Neural cell (in vitro differentiated cells): ENCODE data around the gene BMAL1. TPM values are rescaled to one million over a fixed set of nuclear protein-coding genes. Genes with fewer than 3 reads are reported as not detected.

Experiments
- H2AFZ ChIP-seq: fragments of 200-600, 300-800 bp; sonication (generic), shearing (Covaris generic); 2 replicates; pipeline ENCODE4 v1.6.0; 2014; ENCODE audit warnings: low read depth, mild to moderate bottlenecking, antibody characterized with exemption, low read length, moderate library complexity
- H3F3A ChIP-seq: fragments of 200-600 bp; shearing (Covaris generic); 2 replicates; pipeline ENCODE4 v1.6.1; 2016; ENCODE audit warnings: mild to moderate bottlenecking, moderate library complexity, mixed read lengths, antibody characterized with exemption, low read length; ENCODE audit not compliant: insufficient read depth, poor library complexity, severe bottlenecking
- H3K27ac ChIP-seq: fragments of 200-600, 300-800 bp; sonication (generic), shearing (Covaris generic); 2 replicates; pipeline ENCODE4 v1.5.1; 2014; ENCODE audit warnings: mild to moderate bottlenecking, low read length, moderate library complexity
- H3K27me3 ChIP-seq: fragments of 300-800, 200-600 bp; sonication (generic), shearing (Covaris generic); 2 replicates; pipeline ENCODE4 v1.6.0; 2014; ENCODE audit warnings: mild to moderate bottlenecking, low read depth, low read length, moderate library complexity; ENCODE audit not compliant: insufficient read depth
- H3K36me3 ChIP-seq: fragments of 300-800, 200-600 bp; sonication (generic), shearing (Covaris generic); 2 replicates; pipeline ENCODE4 v1.5.1; 2014; ENCODE audit warnings: mild to moderate bottlenecking, antibody characterized with exemption, low read length, moderate library complexity; ENCODE audit not compliant: insufficient read depth
- H3K4me2 ChIP-seq: fragments of 300-800, 200-600 bp; sonication (generic), shearing (Covaris generic); 2 replicates; pipeline ENCODE4 v1.6.0; 2014; ENCODE audit warnings: mild to moderate bottlenecking, low read length
- H3K4me3 ChIP-seq: fragments of 300-800, 200-600 bp; sonication (generic), shearing (Covaris generic); 2 replicates; pipeline ENCODE4 v1.5.1; 2014; ENCODE audit warnings: mild to moderate bottlenecking, low read length, moderate library complexity
- H3K79me2 ChIP-seq: fragments of 200-600 bp; shearing (Covaris generic); replicated peaks from 2 replicates; pipeline ENCODE4 v1.6.0; 2014; ENCODE audit warnings: mild to moderate bottlenecking, low read length, moderate library complexity; ENCODE audit not compliant: insufficient read depth
- H3K9ac ChIP-seq: fragments of 300-800, 200-600 bp; sonication (generic), shearing (Covaris generic); 2 replicates; pipeline ENCODE4 v1.6.1; 2016; ENCODE audit warnings: mild to moderate bottlenecking, low read length, mixed read lengths
- H3K9me2 ChIP-seq: fragments of 200-600 bp; shearing (Covaris generic); 2 replicates; pipeline ENCODE4 v1.6.1; 2016; ENCODE audit warnings: mild to moderate bottlenecking, low read length, mixed read lengths; ENCODE audit not compliant: insufficient read depth
- H3K9me3 ChIP-seq: fragments of 200-600, 300-800 bp; sonication (generic), shearing (Covaris generic); 2 replicates; pipeline ENCODE4 v1.6.1; 2016; ENCODE audit warnings: mild to moderate bottlenecking, mixed run types, low read length, moderate library complexity, mixed read lengths
- H4K20me1 ChIP-seq: fragments of 200-600 bp; shearing (Covaris generic); 2 replicates; pipeline ENCODE4 v1.6.1; 2016; ENCODE audit warnings: mild to moderate bottlenecking, mixed run types; ENCODE audit not compliant: insufficient read depth
- EP300 ChIP-seq: fragments of 450-650 bp; conservative IDR thresholded peaks from 2 replicates; pipeline ENCODE4 v1.6.1; 2014; ENCODE audit warnings: antibody characterized with exemption, mild to moderate bottlenecking, moderate library complexity; ENCODE audit not compliant: poor library complexity, severe bottlenecking
- EZH2 ChIP-seq: fragments of 200-600, 300-800 bp; shearing (Covaris generic), sonication (generic); IDR thresholded peaks from 2 replicates; pipeline ENCODE4 v1.6.1; 2014; ENCODE audit warnings: antibody characterized with exemption, low read length, borderline replicate concordance, mild to moderate bottlenecking; ENCODE audit not compliant: insufficient read depth, poor library complexity, severe bottlenecking
- MXI1 ChIP-seq: fragments of 450-650 bp; conservative IDR thresholded peaks from 2 replicates; pipeline ENCODE4 v1.6.1; 2014; ENCODE audit warnings: antibody characterized with exemption, mild to moderate bottlenecking; ENCODE audit not compliant: poor library complexity, severe bottlenecking
- POLR2AphosphoS5 ChIP-seq: IDR thresholded peaks from 2 replicates; pipeline ENCODE4 v1.6.1; 2012
- RAD21 ChIP-seq: fragments of 450-650 bp; conservative IDR thresholded peaks from 2 replicates; pipeline ENCODE4 v1.6.1; 2014; ENCODE audit warnings: antibody characterized with exemption, mild to moderate bottlenecking, moderate library complexity
- REST ChIP-seq: IDR thresholded peaks from 2 replicates; pipeline ENCODE4 v1.6.1; 2012; ENCODE audit warnings: borderline replicate concordance
- SMC3 ChIP-seq: fragments of 450-650 bp; conservative IDR thresholded peaks from 2 replicates; pipeline ENCODE4 v1.6.1; 2014; ENCODE audit warnings: antibody characterized with exemption, mild to moderate bottlenecking, moderate library complexity; ENCODE audit not compliant: poor library complexity
- TAF1 ChIP-seq: IDR thresholded peaks from 2 replicates; pipeline ENCODE4 v1.6.1; 2012; ENCODE audit warnings: low read depth
- polyA plus RNA-seq: library from polyadenylated mRNA; depleted of rRNA; stranded (reverse); fragments of >200 nt; gene quantifications from 2 replicates; pipeline ENCODE4 v1.2.3, GENCODE V29; 2014
- TF ChIP-seq, protein P1 (sequence below): fragments of 450-650 bp; IDR thresholded peaks from 2 replicates; pipeline ENCODE4 v1.5.1; 2014; ENCODE audit warnings: antibody characterized with exemption, mild to moderate bottlenecking, moderate library complexity; ENCODE audit not compliant: poor library complexity, severe bottlenecking

Gene BMAL1
- polyA plus RNA-seq, 1 donor from 2014 or later = 17.1 TPM

- H3K79me2 ChIP-seq = no peaks in the 10 kb centered on the region
- no peaks in the 10 kb centered on the region for H3K9me2 ChIP-seq
- H3K9ac ChIP-seq = no peak overlapping the region
- no peak overlapping the region for H3K4me2 ChIP-seq
- no peaks in the 10 kb centered on the region for H3F3A ChIP-seq
- no peaks in the 10 kb centered on the region for H3K9me3 ChIP-seq
- no peaks in the 10 kb centered on the region for H3K27me3 ChIP-seq
- no peaks in the 10 kb centered on the region for H3K36me3 ChIP-seq
- H3K27ac ChIP-seq = no peak overlapping the region
- H3K4me3 ChIP-seq = no peak overlapping the region
- no peak overlapping the region for H2AFZ ChIP-seq
- H4K20me1 ChIP-seq = no peaks in the 10 kb centered on the region
- TF ChIP-seq TAF1 = no peak
- TF ChIP-seq SMC3 = no peak
- no peak for TF ChIP-seq POLR2AphosphoS5
- TF ChIP-seq REST = no peak
- no peak for TF ChIP-seq EP300
- TF ChIP-seq EZH2 = no peak
- TF ChIP-seq MXI1 = no peak
- TF ChIP-seq, protein P1, sequence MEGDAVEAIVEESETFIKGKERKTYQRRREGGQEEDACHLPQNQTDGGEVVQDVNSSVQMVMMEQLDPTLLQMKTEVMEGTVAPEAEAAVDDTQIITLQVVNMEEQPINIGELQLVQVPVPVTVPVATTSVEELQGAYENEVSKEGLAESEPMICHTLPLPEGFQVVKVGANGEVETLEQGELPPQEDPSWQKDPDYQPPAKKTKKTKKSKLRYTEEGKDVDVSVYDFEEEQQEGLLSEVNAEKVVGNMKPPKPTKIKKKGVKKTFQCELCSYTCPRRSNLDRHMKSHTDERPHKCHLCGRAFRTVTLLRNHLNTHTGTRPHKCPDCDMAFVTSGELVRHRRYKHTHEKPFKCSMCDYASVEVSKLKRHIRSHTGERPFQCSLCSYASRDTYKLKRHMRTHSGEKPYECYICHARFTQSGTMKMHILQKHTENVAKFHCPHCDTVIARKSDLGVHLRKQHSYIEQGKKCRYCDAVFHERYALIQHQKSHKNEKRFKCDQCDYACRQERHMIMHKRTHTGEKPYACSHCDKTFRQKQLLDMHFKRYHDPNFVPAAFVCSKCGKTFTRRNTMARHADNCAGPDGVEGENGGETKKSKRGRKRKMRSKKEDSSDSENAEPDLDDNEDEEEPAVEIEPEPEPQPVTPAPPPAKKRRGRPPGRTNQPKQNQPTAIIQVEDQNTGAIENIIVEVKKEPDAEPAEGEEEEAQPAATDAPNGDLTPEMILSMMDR = no peak
- no peak for TF ChIP-seq RAD21
Observed at GRCh38 chr11:13320688-13321087, 43.1 kb downstream of the BMAL1 start.

DNA sequence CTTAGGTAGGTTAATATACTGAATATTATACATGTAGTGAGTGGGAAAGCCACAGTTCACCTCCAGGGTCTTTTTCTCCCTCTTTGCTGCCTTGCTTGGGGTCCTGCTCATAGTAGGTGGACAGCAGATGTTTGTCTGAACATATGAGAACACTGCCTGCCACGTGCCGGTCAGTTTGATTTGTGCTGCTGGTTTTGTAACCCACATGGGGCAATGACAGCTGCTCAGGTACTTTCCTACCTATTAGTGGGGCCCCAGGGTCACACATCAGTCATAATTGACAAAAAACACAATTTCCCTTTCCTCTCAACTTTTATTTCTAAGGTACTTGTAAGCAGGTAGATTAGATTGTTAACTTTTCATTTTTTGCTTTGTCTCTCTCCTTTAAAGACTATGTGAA is 43.8 kb downstream of the BMAL1 start:
- Histone ChIP-seq H3K4me3 (no peak overlapping the region), H3K36me3 (no peaks in the 10 kb centered on the region), H3K27me3 (no peaks in the 10 kb centered on the region), H2AFZ (no peak overlapping the region), H3K9me2 (no peaks in the 10 kb centered on the region), H3K9me3 (no peaks in the 10 kb centered on the region), H3K4me2 (no peak overlapping the region), H4K20me1 (no peaks in the 10 kb centered on the region), H3K9ac (no peak overlapping the region), H3F3A (no peaks in the 10 kb centered on the region), H3K79me2 (no peaks in the 10 kb centered on the region), H3K27ac (no peak overlapping the region)
- no peak for TF ChIP-seq EP300
- no peak for TF ChIP-seq POLR2AphosphoS5
- TF ChIP-seq MXI1 = no peak
- TF ChIP-seq SMC3 = no peak
- TF ChIP-seq RAD21 = no peak
- TF ChIP-seq, protein P1 = no peak
- TF ChIP-seq TAF1 = no peak
- TF ChIP-seq REST = no peak
- no peak for TF ChIP-seq EZH2
